SU-DHL-6 (cell line): ENCODE data around the gene AJAP1.

ENCODE experiments used
- H2AFZ ChIP-seq: fragments of 200-600 bp; sonication (generic); 2 replicates; pipeline ENCODE4 v1.6.1; 2014; ENCODE audit warnings: low read depth, mild to moderate bottlenecking, moderate library complexity, mixed read lengths, antibody characterized with exemption, low read length; ENCODE audit not compliant: severe bottlenecking
- H3F3A ChIP-seq: fragments of 200-600 bp; shearing (Covaris generic); 2 replicates; pipeline ENCODE4 v1.6.0; 2016; ENCODE audit warnings: antibody characterized with exemption, mild to moderate bottlenecking; ENCODE audit not compliant: insufficient read depth
- H3K27ac ChIP-seq: fragments of 200-600 bp; sonication (generic); 2 replicates; pipeline ENCODE4 v1.5.1; 2016; ENCODE audit warnings: low read depth, mild to moderate bottlenecking, low read length, moderate library complexity, mixed read lengths
- H3K27me3 ChIP-seq: fragments of 200-600 bp; sonication (generic), shearing (Covaris generic); 2 replicates; pipeline ENCODE4 v1.6.0; 2014; ENCODE audit warnings: mild to moderate bottlenecking, low read length
- H3K36me3 ChIP-seq: fragments of 200-600 bp; sonication (generic); 2 replicates; pipeline ENCODE4 v1.6.1; 2014; ENCODE audit warnings: mild to moderate bottlenecking, low read length, mixed read lengths
- H3K4me2 ChIP-seq: fragments of 300-600, 200-600 bp; shearing (Covaris generic), sonication (generic); 2 replicates; pipeline ENCODE4 v1.6.0; 2014; ENCODE audit warnings: low read length, low read depth, mild to moderate bottlenecking; ENCODE audit not compliant: poor library complexity, severe bottlenecking
- H3K4me3 ChIP-seq: fragments of 200-600 bp; sonication (generic); 2 replicates; pipeline ENCODE4 v1.5.1; 2014; ENCODE audit warnings: antibody characterized with exemption, low read length, mild to moderate bottlenecking, mixed read lengths; ENCODE audit not compliant: insufficient read depth, poor library complexity, severe bottlenecking
- H3K79me2 ChIP-seq: fragments of 200-600 bp; sonication (generic); 2 replicates; pipeline ENCODE4 v1.6.1; 2014; ENCODE audit warnings: mild to moderate bottlenecking, low read length, moderate library complexity; ENCODE audit not compliant: insufficient read depth
- H3K9ac ChIP-seq: fragments of 200-600 bp; sonication (generic); 2 replicates; pipeline ENCODE4 v1.7.0; 2014; ENCODE audit warnings: mild to moderate bottlenecking, low read length
- H3K9me2 ChIP-seq: fragments of 200-600 bp; sonication (generic); replicated peaks from 2 replicates; pipeline ENCODE4 v1.6.1; 2014; ENCODE audit warnings: low read length; ENCODE audit not compliant: insufficient read depth
- H3K9me3 ChIP-seq: fragments of 200-600 bp; sonication (generic); 2 replicates; pipeline ENCODE4 v1.6.1; 2014; ENCODE audit warnings: low read length, mixed read lengths; ENCODE audit not compliant: insufficient read depth
- H4K20me1 ChIP-seq: fragments of 200-600 bp; sonication (generic); 2 replicates; pipeline ENCODE4 v1.6.1; 2014; ENCODE audit warnings: low read depth, mild to moderate bottlenecking, antibody characterized with exemption, low read length, moderate library complexity, mixed read lengths
- CTCF ChIP-seq: fragments of 200-600 bp; sonication (generic); IDR thresholded peaks from one replicate; pipeline ENCODE4 v1.5.1; 2017; ENCODE audit warnings: antibody characterized with exemption, mild to moderate bottlenecking, low read length, moderate library complexity; ENCODE audit not compliant: insufficient read depth, poor library complexity, severe bottlenecking
- EZH2phosphoT487 ChIP-seq: fragments of 200-600 bp; sonication (generic), shearing (Covaris generic); conservative IDR thresholded peaks from 2 replicates; pipeline ENCODE4 v1.6.1; 2018; ENCODE audit warnings: mild to moderate bottlenecking, antibody characterized with exemption, low read length, moderate library complexity, mixed read lengths

Gene AJAP1

GRCh38 chr1:4716406-4716805, 62.0 kb downstream of the AJAP1 start:
- Histone ChIP-seq H3K27ac (no peak overlapping the region), H4K20me1 (no peaks in the 10 kb centered on the region), H3K27me3 (no peaks in the 10 kb centered on the region), H3K79me2 (no peaks in the 10 kb centered on the region), H3K4me3 (no peak overlapping the region), H3K9me3 (no peaks in the 10 kb centered on the region), H3K9ac (no peak overlapping the region), H3K4me2 (no peak overlapping the region), H3F3A (no peaks in the 10 kb centered on the region), H3K36me3 (no peaks in the 10 kb centered on the region), H3K9me2 (no peaks in the 10 kb centered on the region), H2AFZ (no peak overlapping the region)
- TF ChIP-seq EZH2phosphoT487 (no peak), CTCF (no peak)

- no peaks in the 10 kb centered on the region for H3K9me3 ChIP-seq
- no peaks in the 10 kb centered on the region for H4K20me1 ChIP-seq
- no peaks in the 10 kb centered on the region for H3K36me3 ChIP-seq
- TF ChIP-seq EZH2phosphoT487, result no peak
- TF ChIP-seq CTCF, result no peak
- no peak overlapping the region for H2AFZ ChIP-seq
- H3K4me2 ChIP-seq, result no peak overlapping the region
- no peaks in the 10 kb centered on the region for H3F3A ChIP-seq
- no peaks in the 10 kb centered on the region for H3K9me2 ChIP-seq
- H3K79me2 ChIP-seq, result no peaks in the 10 kb centered on the region
- H3K27me3 ChIP-seq, result no peaks in the 10 kb centered on the region
- H3K9ac ChIP-seq, result no peak overlapping the region
- no peak overlapping the region for H3K4me3 ChIP-seq
- no peak overlapping the region for H3K27ac ChIP-seq
Measured at GRCh38 chr1:4718071-4718470, 63.7 kb downstream of the AJAP1 start.

- Histone ChIP-seq H3K79me2 (no peaks in the 10 kb centered on the region), H3K4me3 (no peak overlapping the region), H3K4me2 (no peak overlapping the region), H3K36me3 (no peaks in the 10 kb centered on the region), H2AFZ (no peak overlapping the region), H4K20me1 (no peaks in the 10 kb centered on the region), H3K9me2 (no peaks in the 10 kb centered on the region), H3K27ac (no peak overlapping the region), H3F3A (no peaks in the 10 kb centered on the region), H3K9me3 (no peaks in the 10 kb centered on the region), H3K27me3 (no peaks in the 10 kb centered on the region), H3K9ac (no peak overlapping the region)
- TF ChIP-seq CTCF (no peak), EZH2phosphoT487 (no peak)
Measured at GRCh38 chr1:4723106-4723505, 68.7 kb downstream of the AJAP1 start.

- Histone ChIP-seq H3K4me3 (no peak overlapping the region), H3K79me2 (no peaks in the 10 kb centered on the region), H2AFZ (no peak overlapping the region), H3F3A (no peaks in the 10 kb centered on the region), H3K27me3 (no peaks in the 10 kb centered on the region), H3K4me2 (no peak overlapping the region), H3K9me3 (no peaks in the 10 kb centered on the region), H4K20me1 (no peaks in the 10 kb centered on the region), H3K27ac (no peak overlapping the region), H3K36me3 (no peaks in the 10 kb centered on the region), H3K9me2 (no peaks in the 10 kb centered on the region), H3K9ac (no peak overlapping the region)
- TF ChIP-seq CTCF (no peak), EZH2phosphoT487 (no peak)
Measured at GRCh38 chr1:4724001-4724400, 69.6 kb downstream of the AJAP1 start.
